Smooth muscle cell (in vitro differentiated cells): Measurements from ENCODE around the gene NTNG1. TPM values are rescaled to one million over a fixed set of nuclear protein-coding genes. Genes with fewer than 3 reads are reported as not detected.

Experiments used
- DNase-seq: peaks from one replicate; lab custom pipeline; 2025; ENCODE audit not compliant: unreplicated experiment; lab: John Stamatoyannopoulos, UW
- H2AFZ ChIP-seq: fragments of 200-600 bp; sonication (generic); 2 replicates; pipeline ENCODE4 v1.6.0; 2016; ENCODE audit warnings: antibody characterized with exemption, low read depth, mild to moderate bottlenecking
- H3F3A ChIP-seq: fragments of 200-600 bp; sonication (generic); 2 replicates; pipeline ENCODE4 v1.6.0; 2017; ENCODE audit warnings: antibody characterized with exemption, low read depth
- H3K27ac ChIP-seq: fragments of 200-600 bp; sonication (generic); 2 replicates; pipeline ENCODE4 v1.5.1; 2016; ENCODE audit warnings: low read depth, mild to moderate bottlenecking
- H3K27me3 ChIP-seq: fragments of 200-600 bp; sonication (generic); 2 replicates; pipeline ENCODE4 v1.6.1; 2016; ENCODE audit warnings: low read depth, mild to moderate bottlenecking
- H3K36me3 ChIP-seq: fragments of 200-600 bp; sonication (generic); 2 replicates; pipeline ENCODE4 v1.5.1; 2016; ENCODE audit warnings: low read depth
- H3K4me1 ChIP-seq: fragments of 200-600 bp; sonication (generic); 2 replicates; pipeline ENCODE4 v1.5.1; 2016; ENCODE audit warnings: low read depth
- H3K4me2 ChIP-seq: fragments of 200-600 bp; sonication (generic); 2 replicates; pipeline ENCODE4 v1.6.0; 2016; ENCODE audit warnings: mild to moderate bottlenecking
- H3K4me3 ChIP-seq: fragments of 200-600 bp; sonication (generic); 2 replicates; pipeline ENCODE4 v1.5.1; 2016; ENCODE audit warnings: mild to moderate bottlenecking
- H3K79me2 ChIP-seq: fragments of 200-600 bp; sonication (generic); 2 replicates; pipeline ENCODE4 v1.6.0; 2016; ENCODE audit warnings: low read depth, mild to moderate bottlenecking
- H3K9ac ChIP-seq: fragments of 200-600 bp; sonication (generic); 2 replicates; pipeline ENCODE4 v1.6.0; 2016; ENCODE audit warnings: low read depth
- H3K9me3 ChIP-seq: fragments of 200-600 bp; sonication (generic); replicated peaks from 2 replicates; pipeline ENCODE4 v1.5.1; 2016; ENCODE audit warnings: low read depth
- H4K20me1 ChIP-seq: fragments of 200-600 bp; sonication (generic); 2 replicates; pipeline ENCODE4 v1.6.0; 2016; ENCODE audit warnings: low read depth
- CTCF ChIP-seq: fragments of 200-600 bp; sonication (generic); IDR thresholded peaks from 2 replicates; pipeline ENCODE4 v1.5.1; 2017; ENCODE audit warnings: borderline replicate concordance, mild to moderate bottlenecking, antibody characterized with exemption; ENCODE audit not compliant: insufficient read depth, poor library complexity, severe bottlenecking
- WGBS: methylation state at CpG from one replicate; pipeline ENCODE4 v1.1.7; 2016; ENCODE audit warnings: low lambda C conversion rate; 5-methylcytosine and 5-hydroxymethylcytosine counted together
- polyA plus RNA-seq: library from polyadenylated mRNA; unstranded; fragments of >200 nt; fragmentation: Nextera tagmentation; extraction: Ambion mirVana; gene quantifications from 2 replicates; pipeline ENCODE4 v1.2.1, GENCODE V29; 2016
- total RNA-seq: library from RNA; depleted of rRNA; stranded (reverse); fragments of >200 nt; gene quantifications from 2 replicates; pipeline ENCODE4 v1.2.3, GENCODE V29; 2014

The NTNG1 gene
- total and polyA plus RNA-seq, 2 experiments from 2014 or later, result 0.39 to 1.1 TPM

DNA sequence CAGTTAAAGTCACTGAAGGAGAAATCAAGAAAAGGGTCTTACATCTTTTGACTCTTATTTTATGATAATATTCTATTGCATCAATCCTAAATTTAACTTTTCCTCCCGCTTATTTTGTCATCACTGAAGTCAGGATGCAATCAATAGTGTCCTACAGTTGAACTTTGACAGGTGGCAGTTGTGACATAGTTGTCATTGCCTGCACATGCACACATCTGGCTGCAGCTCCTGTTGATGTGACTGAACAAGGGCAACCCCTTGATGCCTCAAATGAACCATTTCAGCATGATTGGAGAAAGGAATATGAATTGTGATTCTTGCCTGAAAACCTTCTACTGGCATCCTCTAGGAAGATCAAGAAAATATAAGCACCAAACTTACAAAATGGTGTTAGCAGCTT is 157.7 kb downstream of the NTNG1 start:
- no peaks in the 10 kb centered on the region for H3K79me2 ChIP-seq
- no peak overlapping the region for H3K27ac ChIP-seq
- H3K4me1 ChIP-seq, result no peaks in the 10 kb centered on the region
- WGBS, result 41% methylated on average over 1 of the region's 1 CpG
- H3K27me3 ChIP-seq, result no peaks in the 10 kb centered on the region
- H3K9me3 ChIP-seq, result no peaks in the 10 kb centered on the region
- H3F3A ChIP-seq, result no peaks in the 10 kb centered on the region
- no peak overlapping the region for H3K4me3 ChIP-seq
- H3K4me2 ChIP-seq, result no peak overlapping the region
- H3K36me3 ChIP-seq, result no peaks in the 10 kb centered on the region
- H2AFZ ChIP-seq, result no peak overlapping the region
- no peak for DNase-seq
- no peaks in the 10 kb centered on the region for H4K20me1 ChIP-seq
- H3K9ac ChIP-seq, result no peak overlapping the region
- TF ChIP-seq CTCF, result no peak

DNA sequence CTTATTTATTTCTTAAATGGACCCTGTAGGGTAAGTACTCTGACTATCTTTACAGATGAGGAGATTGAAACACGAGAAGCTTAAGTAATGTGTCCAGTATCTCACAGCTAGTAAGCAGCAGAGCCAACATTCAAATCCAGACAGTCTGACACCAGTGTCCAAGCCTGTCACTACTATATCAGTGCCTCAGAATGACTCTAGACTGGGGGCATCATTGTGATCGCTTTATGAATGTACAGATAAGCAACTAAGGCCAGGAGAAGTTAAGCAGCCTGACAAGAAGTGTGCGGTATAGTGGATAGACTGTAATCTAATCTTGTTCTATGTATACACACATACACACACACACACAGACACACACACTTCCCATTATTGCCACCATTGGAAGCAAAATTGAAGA is 158.7 kb downstream of the NTNG1 start:
- Histone ChIP-seq H3K27ac (no peak overlapping the region), H3K79me2 (no peaks in the 10 kb centered on the region), H3K27me3 (no peaks in the 10 kb centered on the region), H3K4me1 (no peaks in the 10 kb centered on the region), H2AFZ (no peak overlapping the region), H3K9ac (no peak overlapping the region), H3K4me3 (no peak overlapping the region), H3K4me2 (no peak overlapping the region), H3K9me3 (no peaks in the 10 kb centered on the region), H4K20me1 (no peaks in the 10 kb centered on the region), H3K36me3 (no peaks in the 10 kb centered on the region), H3F3A (no peaks in the 10 kb centered on the region)
- WGBS, result 60% methylated on average over 3 of the region's 3 CpGs
- TF ChIP-seq CTCF, result no peak
- DNase-seq, result no peak

DNA sequence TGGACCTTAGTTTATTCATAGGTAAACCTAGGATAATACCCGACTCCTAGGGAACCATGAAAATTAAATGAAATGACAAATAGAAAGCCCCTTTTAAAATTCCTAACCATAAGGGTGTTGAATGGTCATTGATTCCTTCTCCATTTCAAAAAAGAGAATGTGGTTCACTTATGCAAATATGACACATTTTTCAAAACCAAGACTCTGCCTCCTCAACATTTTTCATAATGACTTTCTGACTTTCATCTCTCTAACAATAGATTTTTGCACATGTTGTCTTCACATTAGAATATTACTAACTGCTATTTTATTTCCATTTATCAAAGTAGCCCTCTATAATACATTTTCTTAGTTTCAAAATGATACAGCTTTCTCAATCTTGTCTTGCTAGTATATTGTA is 169.1 kb downstream of the NTNG1 start:
- TF ChIP-seq CTCF, result no peak
- DNase-seq, result no peak
- Histone ChIP-seq H3K79me2 (no peaks in the 10 kb centered on the region), H3K27me3 (no peaks in the 10 kb centered on the region), H3F3A (no peaks in the 10 kb centered on the region), H3K9me3 (no peaks in the 10 kb centered on the region), H3K9ac (no peak overlapping the region), H4K20me1 (no peaks in the 10 kb centered on the region), H3K27ac (no peak overlapping the region), H3K4me1 (no peaks in the 10 kb centered on the region), H2AFZ (no peak overlapping the region), H3K36me3 (no peaks in the 10 kb centered on the region), H3K4me3 (no peak overlapping the region), H3K4me2 (no peak overlapping the region)
- WGBS, result 89% methylated on average over 1 of the region's 1 CpG

DNA sequence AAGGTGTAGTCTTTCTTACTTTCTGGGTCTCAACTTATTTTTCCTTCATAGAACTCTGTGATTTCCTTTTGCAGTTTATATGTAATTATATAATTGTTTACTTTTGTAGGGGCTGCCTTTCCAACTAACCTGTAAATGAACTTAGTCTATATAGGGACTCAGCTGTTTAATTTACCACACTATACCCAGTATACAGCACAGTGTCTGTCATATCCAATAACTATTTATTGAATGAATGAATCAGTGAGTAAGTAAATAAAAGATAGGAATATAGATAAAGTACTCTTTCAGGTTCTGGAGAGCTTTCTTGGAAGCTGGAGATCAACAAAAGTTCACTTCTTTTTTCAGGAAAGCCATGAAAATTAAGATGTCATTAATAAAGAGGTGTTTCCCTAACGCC is 174.8 kb downstream of the NTNG1 start:
- no peak for DNase-seq
- H3K4me3 ChIP-seq, result no peak overlapping the region
- H3K79me2 ChIP-seq, result no peaks in the 10 kb centered on the region
- no peaks in the 10 kb centered on the region for H3K36me3 ChIP-seq
- H3K4me2 ChIP-seq, result no peak overlapping the region
- H3K9ac ChIP-seq, result no peak overlapping the region
- H2AFZ ChIP-seq, result no peak overlapping the region
- no peaks in the 10 kb centered on the region for H3F3A ChIP-seq
- H4K20me1 ChIP-seq, result no peaks in the 10 kb centered on the region
- no peak overlapping the region for H3K27ac ChIP-seq
- no peaks in the 10 kb centered on the region for H3K4me1 ChIP-seq
- no peaks in the 10 kb centered on the region for H3K9me3 ChIP-seq
- 54% methylated on average over 1 of the region's 1 CpG for WGBS
- no peaks in the 10 kb centered on the region for H3K27me3 ChIP-seq
- TF ChIP-seq CTCF, result no peak
